ENCODE data around the gene TLR5. TPM values are rescaled to one million over a fixed set of nuclear protein-coding genes. Genes with fewer than 3 reads are reported as not detected.

Gene TLR5
- total and polyA plus RNA-seq, 3 donors from 2014 or later, result 4.2 to 13.8 (median 5.4) TPM

DNA sequence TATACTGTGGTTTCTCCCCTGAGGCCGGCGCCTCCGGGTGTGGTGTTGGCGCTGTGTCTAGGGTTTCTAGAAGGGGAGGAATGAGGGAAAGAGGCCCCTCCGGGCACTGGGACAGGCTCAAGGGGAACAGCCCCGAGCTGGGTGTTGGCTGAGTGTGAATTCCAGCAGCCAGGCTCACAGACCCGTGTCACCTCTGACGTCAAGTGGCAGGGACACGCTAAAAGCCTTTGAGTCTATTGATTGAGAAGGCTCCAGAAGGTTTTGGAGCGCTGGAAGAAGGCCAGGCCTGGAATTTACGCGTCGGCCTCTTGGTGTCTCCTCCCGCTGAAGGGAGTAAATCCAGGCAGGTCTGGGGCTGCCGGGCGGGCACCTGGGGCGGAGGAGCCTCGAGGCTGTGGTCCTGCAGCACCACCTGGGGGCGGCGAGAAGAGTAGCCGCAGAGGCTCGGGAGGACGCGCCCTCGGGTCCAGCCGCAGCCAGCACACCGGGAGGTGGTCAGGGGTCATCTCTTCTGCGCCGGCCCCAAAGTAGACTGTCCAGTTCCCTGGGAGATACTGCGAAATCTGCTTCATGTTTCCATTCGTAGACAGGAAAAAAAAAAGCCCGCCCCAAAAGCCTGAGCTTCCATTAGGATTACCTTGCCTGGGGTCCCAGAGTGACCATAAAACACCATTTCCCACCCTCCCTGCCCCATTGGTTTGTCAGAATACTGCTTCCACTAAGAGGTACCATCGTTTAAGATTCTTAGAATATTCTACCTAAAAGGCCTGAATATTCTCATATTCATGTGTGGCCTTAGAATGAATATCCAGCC is 61.7 kb downstream of the TLR5 start:
- peak overlapping the region; percentile 10 to 21 for H3K4me3 ChIP-seq
- no peaks in the 10 kb centered on the region for H3K36me3 ChIP-seq (ENCODE audit: low read depth, missing control alignments)
- H3K4me1 ChIP-seq, result peaks cover 6% of the 10 kb centered on the region
- WGBS, 2 donors, result 3% methylated on average over 27 to 29 of the region's 33 CpGs
- intact Hi-C loops (cut with DNase I; ENCODE audit: low total_unique reads), result no loop called here
- DNase-seq, result peak; percentile 88
- no peak for TF ChIP-seq POLR2A (IDR thresholded peaks at IDR 0.05)
- TF ChIP-seq, protein P1, sequence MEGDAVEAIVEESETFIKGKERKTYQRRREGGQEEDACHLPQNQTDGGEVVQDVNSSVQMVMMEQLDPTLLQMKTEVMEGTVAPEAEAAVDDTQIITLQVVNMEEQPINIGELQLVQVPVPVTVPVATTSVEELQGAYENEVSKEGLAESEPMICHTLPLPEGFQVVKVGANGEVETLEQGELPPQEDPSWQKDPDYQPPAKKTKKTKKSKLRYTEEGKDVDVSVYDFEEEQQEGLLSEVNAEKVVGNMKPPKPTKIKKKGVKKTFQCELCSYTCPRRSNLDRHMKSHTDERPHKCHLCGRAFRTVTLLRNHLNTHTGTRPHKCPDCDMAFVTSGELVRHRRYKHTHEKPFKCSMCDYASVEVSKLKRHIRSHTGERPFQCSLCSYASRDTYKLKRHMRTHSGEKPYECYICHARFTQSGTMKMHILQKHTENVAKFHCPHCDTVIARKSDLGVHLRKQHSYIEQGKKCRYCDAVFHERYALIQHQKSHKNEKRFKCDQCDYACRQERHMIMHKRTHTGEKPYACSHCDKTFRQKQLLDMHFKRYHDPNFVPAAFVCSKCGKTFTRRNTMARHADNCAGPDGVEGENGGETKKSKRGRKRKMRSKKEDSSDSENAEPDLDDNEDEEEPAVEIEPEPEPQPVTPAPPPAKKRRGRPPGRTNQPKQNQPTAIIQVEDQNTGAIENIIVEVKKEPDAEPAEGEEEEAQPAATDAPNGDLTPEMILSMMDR (IDR thresholded peaks at IDR 0.05), result peak; percentile 92 to 96 (median 95)
- H3K9me3 ChIP-seq, result no peaks in the 10 kb centered on the region
- H3K27ac ChIP-seq, result peak overlapping the region; percentile 19 to 75
- H3K27me3 ChIP-seq, result no peaks in the 10 kb centered on the region

DNA sequence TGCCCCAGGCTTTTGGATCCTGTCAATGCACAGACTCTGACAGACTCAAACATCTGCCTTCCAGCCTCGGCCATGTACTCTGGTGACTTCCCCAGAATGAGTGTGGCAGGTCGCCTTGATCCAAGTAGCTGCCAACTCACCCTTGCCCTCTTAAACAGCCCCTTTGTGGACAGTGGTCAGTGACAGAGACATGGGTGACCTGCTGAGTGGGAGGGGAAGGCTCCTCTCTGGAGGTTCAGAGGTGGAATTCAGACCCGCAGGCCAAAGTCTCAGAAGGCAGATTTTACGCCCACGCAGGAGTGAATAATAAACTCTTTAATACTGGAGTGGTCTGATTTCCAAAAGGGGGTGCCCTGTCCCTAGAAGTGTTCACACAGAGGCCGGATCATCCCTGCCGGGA is 63.5 kb downstream of the TLR5 start:
- Histone ChIP-seq H3K27ac (no peak overlapping the region), H3K9me3 (no peaks in the 10 kb centered on the region), H3K27me3 (no peaks in the 10 kb centered on the region), H3K4me3 (no peak overlapping the region), H3K36me3 (ENCODE audit: low read depth, missing control alignments) (no peaks in the 10 kb centered on the region), H3K4me1 (peaks cover 10% of the 10 kb centered on the region)
- 79 to 91% methylated on average over 7 of the region's 7 CpGs for WGBS, 2 donors
- intact Hi-C loops (cut with DNase I; ENCODE audit: low total_unique reads), result no loop called here
- DNase-seq, result no peak
- TF ChIP-seq, protein P1 (IDR thresholded peaks at IDR 0.05), result no peak
- TF ChIP-seq POLR2A (IDR thresholded peaks at IDR 0.05), result no peak

DNA sequence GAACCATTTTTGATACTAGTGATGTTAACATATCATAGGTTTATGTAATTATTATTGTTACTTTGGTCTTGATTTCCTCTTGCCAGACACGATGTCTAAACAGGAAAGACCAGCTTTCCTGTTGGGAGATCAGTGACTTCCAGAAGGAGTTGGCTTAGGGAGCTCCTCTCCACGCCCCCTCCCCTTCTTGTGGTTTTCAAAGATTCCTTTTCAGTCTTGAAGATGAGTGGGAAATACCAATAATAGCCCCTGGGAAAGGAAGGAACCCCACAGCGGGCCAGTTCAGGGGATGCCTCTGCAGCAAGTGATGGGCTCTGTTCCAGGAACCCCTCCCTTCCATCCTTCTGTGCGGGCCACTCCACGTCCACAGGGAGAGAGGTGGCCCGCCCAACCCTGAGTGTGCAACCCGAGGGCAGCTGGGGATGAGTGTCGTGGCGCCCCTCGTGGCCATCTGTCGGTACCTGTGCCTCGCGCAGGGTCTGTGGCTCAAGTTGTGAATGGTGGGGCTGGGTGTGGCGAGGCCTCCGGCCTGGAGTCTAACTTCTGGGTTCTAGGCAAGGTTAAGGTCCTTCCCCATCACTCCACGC is 65.7 kb downstream of the TLR5 start:
- Histone ChIP-seq H3K4me1 (peaks cover 8% of the 10 kb centered on the region), H3K27me3 (no peaks in the 10 kb centered on the region), H3K4me3 (no peak overlapping the region), H3K27ac (no peak overlapping the region), H3K9me3 (no peaks in the 10 kb centered on the region), H3K36me3 (ENCODE audit: low read depth, missing control alignments) (no peaks in the 10 kb centered on the region)
- intact Hi-C loops (cut with DNase I; ENCODE audit: low total_unique reads), result no loop called here
- WGBS, 2 donors, result 90% methylated on average over 16 of the region's 16 CpGs
- no peak for TF ChIP-seq POLR2A (IDR thresholded peaks at IDR 0.05)
- TF ChIP-seq, protein P1 (IDR thresholded peaks at IDR 0.05), result no peak
- DNase-seq, result no peak

DNA sequence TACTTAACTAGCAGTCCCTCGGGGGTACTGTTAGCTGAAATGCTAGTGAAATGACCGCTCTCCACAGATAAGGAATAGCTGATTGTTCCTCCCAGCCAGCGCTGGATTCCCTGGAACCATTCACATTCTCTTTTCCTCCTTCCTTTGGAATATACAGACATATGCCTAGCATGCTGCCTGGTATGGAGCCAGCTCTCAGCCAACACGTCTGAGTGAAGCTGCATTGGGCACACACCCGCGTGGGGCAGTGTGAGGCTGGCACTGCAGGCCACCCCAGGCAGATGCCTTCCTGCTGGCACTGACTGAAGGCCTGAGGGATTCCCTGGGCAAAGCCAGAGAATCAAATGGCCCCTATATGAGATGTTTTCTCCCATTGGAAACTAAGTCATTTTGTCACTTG is 66.7 kb downstream of the TLR5 start:
- no peaks in the 10 kb centered on the region for H3K27me3 ChIP-seq
- TF ChIP-seq, protein P1 (IDR thresholded peaks at IDR 0.05), result no peak
- TF ChIP-seq POLR2A (IDR thresholded peaks at IDR 0.05), result no peak
- no peak for DNase-seq
- H3K36me3 ChIP-seq (ENCODE audit: low read depth, missing control alignments), result no peaks in the 10 kb centered on the region
- intact Hi-C loops (cut with DNase I; ENCODE audit: low total_unique reads), result no loop called here
- peaks cover 8% of the 10 kb centered on the region for H3K4me1 ChIP-seq
- H3K9me3 ChIP-seq, result no peaks in the 10 kb centered on the region
- WGBS, 2 donors, result 69 to 72% methylated on average over 5 to 6 of the region's 6 CpGs
- no peak overlapping the region for H3K27ac ChIP-seq
- H3K4me3 ChIP-seq, result no peak overlapping the region

Measured in testis (tissue), 3 donors.